IPS-15b (cell line): Measurements from ENCODE around the gene PTER.

Source experiments
- H3K27me3 ChIP-seq: one replicate; pipeline ENCODE4 v1.6.1; 2013; ENCODE audit warnings: low read length; ENCODE audit not compliant: control insufficient read depth, insufficient read depth
- H3K36me3 ChIP-seq: one replicate; pipeline ENCODE4 v1.6.1; 2013; ENCODE audit warnings: low read length; ENCODE audit not compliant: control insufficient read depth, insufficient read depth
- H3K4me1 ChIP-seq: one replicate; pipeline ENCODE4 v1.6.1; 2013; ENCODE audit warnings: mild to moderate bottlenecking, low read length; ENCODE audit not compliant: control insufficient read depth, insufficient read depth
- H3K4me3 ChIP-seq: one replicate; pipeline ENCODE4 v1.5.1; 2013; ENCODE audit warnings: low read depth, low read length
- H3K9ac ChIP-seq: one replicate; pipeline ENCODE4 v1.6.1; 2013; ENCODE audit warnings: low read depth, mild to moderate bottlenecking, low read length
- H3K9me3 ChIP-seq: one replicate; pipeline ENCODE4 v1.6.1; 2013; ENCODE audit warnings: mild to moderate bottlenecking, low read length; ENCODE audit not compliant: control insufficient read depth, insufficient read depth

Gene PTER

DNA sequence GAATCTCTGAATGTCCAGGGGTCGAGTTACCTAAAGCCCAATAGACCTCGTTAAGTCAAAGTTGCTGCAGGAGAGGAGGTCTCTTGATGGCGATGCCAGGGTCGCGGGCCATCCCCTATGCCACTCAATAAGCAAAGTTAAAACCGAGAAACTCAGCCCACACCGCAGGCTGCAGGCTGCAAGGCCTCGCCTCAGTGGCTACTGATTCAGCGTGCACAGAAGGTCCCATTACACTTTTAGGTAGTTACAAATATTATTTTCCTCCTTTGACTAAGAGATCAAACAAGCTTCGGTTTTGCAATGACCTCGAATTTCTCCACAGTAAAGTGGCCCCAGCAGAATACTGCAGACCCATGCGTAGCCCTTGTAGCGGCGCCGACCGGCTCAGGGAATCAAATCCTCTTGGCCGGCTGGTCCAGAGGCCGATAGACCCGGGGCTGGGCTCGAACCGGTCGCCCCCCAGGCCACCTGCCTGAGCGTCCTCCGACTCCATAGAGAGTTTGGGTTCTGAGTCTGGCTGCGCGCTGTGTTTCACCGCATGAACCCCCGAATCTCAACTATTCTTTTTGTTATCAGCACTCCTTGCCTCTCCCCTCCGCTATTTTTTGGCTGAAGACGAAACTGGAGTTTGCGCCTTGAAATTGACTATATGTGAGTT lies 82.6 kb downstream of the PTER start:
- Histone ChIP-seq H3K36me3 (no peaks in the 10 kb centered on the region), H3K4me1 (peaks cover 7% of the 10 kb centered on the region), H3K9ac (no peak overlapping the region), H3K9me3 (no peaks in the 10 kb centered on the region), H3K4me3 (peak overlapping the region; percentile 79), H3K27me3 (peaks cover 44% of the 10 kb centered on the region)

DNA sequence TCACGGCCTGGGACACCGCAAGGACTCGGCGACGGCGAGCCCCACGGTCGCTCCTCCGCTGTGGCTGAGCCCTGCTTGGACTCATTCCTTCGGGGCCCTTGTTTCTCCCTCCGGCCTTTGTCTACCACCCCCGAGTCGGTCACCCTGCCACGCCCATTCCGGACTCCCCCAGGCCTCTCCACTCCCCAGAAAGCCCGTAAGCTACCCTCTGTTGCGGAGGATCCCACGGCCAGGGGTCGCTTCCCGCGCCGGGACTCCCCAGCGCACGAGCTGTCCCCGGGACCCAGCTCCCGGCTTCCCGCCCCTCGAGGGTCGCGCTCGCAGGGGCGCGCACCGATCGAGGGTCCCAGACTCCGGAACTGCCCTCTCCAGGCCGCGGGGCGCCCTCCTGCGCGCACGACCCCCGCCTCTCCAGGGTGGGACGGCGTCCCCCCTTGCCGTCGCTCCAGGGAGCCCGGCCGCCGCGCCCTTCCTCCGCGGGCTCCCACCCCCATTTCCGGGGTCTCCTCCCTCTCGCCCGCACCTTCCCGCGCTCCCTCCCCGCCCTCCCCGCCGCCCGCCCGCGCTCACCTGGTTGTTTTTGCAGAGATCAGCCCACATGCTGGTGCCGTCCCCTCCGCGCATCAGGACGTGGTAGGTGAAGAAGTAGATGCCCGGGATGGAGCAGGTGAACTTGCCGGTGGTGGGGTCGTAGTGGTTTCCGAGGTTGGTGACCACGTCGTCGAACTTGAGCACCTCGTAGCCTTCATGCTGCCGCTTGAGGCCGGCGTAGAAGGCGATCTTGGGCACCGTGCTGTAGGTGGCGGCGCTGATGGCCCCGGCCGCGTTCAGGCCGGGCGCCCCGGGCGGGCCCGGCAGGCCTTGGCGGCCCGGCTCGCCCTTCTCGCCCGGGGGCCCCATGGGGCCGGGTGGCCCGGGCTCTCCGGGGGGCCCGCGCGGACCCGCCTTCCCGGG lies 83.4 kb downstream of the PTER start:
- Histone ChIP-seq H3K9ac (no peak overlapping the region), H3K4me1 (peaks cover 7% of the 10 kb centered on the region), H3K36me3 (no peaks in the 10 kb centered on the region), H3K4me3 (peak overlapping the region; percentile 79), H3K27me3 (peaks cover 47% of the 10 kb centered on the region), H3K9me3 (no peaks in the 10 kb centered on the region)

DNA sequence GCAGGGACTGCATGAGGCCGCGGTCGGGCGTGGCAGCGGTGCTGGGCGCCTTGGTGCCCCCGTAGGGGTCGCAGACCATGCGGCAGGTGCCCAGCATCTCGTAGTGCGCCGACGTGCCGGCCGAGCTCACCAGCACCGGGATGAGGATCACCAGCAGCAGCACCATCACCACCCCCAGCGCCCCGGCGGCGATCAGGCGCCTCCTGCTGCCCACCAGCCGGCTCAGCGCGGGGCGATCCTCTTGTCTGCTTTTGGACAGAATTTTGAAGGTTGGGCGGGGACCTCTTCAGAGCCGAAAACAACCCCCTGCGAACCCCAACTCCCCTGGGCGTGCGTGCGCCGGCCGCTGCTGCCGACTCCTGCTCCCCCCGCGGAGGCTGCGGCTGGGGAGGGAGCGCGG lies 84.1 kb downstream of the PTER start:
- peak overlapping the region; percentile 79 for H3K4me3 ChIP-seq
- H3K4me1 ChIP-seq = peaks cover 7% of the 10 kb centered on the region
- H3K36me3 ChIP-seq = no peaks in the 10 kb centered on the region
- no peaks in the 10 kb centered on the region for H3K9me3 ChIP-seq
- H3K9ac ChIP-seq = no peak overlapping the region
- H3K27me3 ChIP-seq = peaks cover 47% of the 10 kb centered on the region

DNA sequence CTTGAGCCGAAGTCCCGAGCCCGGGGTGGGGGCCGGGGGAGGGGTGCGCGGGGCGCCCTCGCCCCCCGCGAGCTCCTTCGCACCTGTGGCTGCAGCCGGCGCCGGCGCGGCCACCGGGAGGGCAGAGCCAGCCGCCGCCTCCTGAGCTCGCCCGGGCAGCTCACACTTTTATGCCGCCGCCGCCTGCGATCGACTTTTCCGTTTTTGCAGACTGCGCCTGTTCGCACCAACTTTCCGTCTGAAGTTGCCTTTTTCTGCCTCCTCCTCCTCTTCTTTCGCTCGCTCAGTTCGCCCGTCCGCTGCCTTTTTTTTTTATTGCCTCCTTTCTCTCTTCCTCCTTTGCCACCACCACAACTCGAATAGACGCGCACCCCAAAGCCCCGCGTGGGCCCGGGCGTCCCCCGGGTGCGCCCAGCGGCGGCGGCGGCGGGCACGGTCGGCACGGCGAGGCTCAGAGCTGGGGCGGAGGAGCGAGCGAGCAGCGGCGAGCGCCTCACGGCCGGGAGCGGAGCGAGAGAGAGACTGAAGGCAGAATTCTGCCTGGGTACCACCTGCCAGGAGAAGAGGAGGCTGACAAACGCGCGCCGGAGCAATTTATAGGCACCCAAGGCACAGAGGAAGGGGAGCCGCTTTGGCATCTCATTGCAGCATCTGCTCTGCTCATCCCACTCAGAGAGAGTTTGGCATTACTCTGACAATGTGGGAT lies 84.7 kb downstream of the PTER start, which contains the start of gene C1QL3:
Gene C1QL3, minus strand, starts transcription at position 569 of the 706 bp plus-strand sequence. CDS start 814 bp downstream, outside the sequence.
- peaks cover 7% of the 10 kb centered on the region for H3K4me1 ChIP-seq
- peak within 1 kb of the TSS; percentile 79 for H3K4me3 ChIP-seq
- H3K27me3 ChIP-seq = peaks cover 47% of the 10 kb centered on the region
- H3K9me3 ChIP-seq = no peaks in the 10 kb centered on the region
- H3K36me3 ChIP-seq = no peaks in the 10 kb centered on the region
- no peak within 1 kb of the TSS for H3K9ac ChIP-seq

DNA sequence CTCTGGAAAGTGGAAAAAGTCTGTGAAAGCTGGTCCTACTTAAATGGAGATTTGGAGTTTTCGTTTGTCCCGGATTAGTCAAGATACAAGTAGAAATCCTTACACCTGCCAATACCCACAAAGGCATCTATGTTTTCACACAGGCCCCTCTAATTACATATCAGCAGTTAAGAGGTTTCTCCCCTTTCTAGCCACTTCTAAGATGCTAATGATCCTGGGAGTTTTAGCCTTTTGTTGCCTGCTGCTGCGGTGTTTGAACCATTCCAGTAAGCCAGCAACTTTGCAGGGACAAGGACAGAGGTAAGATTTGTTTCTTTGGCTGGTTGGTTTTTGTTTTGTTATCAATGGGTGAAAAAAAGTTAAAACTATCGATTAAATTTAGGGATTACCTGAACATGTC lies 90.6 kb downstream of the PTER start:
- Histone ChIP-seq H3K4me1 (peaks cover 8% of the 10 kb centered on the region), H3K9ac (no peak overlapping the region), H3K9me3 (no peaks in the 10 kb centered on the region), H3K27me3 (peaks cover 21% of the 10 kb centered on the region), H3K4me3 (no peak overlapping the region), H3K36me3 (no peaks in the 10 kb centered on the region)

DNA sequence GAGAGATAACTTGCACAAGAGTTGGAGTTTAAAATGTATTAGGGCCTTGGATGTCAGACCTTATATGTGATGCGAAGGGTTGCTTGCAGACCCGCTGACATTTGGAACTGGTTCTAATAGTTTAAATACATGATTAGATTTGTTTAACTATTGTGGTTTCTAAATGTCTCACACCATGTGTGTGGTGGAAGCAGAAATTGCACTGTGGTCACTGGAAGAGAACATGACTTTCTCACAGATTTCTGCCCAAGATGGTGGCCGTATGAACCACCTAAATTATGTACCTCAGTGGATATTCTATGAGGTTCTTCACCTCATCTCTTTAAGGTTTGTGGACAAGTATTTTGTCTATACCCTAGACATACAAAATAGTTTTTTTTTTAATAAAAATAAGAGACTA lies 93.0 kb downstream of the PTER start:
- Histone ChIP-seq H3K36me3 (no peaks in the 10 kb centered on the region), H3K27me3 (no peaks in the 10 kb centered on the region), H3K9ac (no peak overlapping the region), H3K4me1 (peaks cover 4% of the 10 kb centered on the region), H3K9me3 (no peaks in the 10 kb centered on the region), H3K4me3 (no peak overlapping the region)

DNA sequence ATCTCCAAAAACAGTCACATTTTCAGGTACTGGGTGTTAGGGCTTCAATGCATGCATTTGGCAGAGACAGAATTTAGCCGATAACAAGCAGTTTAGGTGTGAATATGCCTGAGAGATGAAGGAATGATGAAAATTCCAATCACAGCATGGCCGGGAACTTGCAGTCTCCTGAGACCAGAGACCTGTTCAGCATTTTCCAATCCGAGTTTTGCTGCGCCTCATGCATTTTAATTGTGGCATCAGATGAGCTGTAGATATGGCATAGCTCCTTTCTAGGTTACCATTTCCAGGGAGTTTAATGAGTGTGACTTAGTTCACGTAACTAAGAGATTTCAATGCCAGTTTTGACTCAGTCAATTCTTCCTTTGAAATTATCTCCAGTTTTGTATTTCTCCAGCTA lies 99.3 kb downstream of the PTER start:
- Histone ChIP-seq H3K9me3 (no peaks in the 10 kb centered on the region), H3K36me3 (no peaks in the 10 kb centered on the region), H3K9ac (no peak overlapping the region), H3K4me1 (no peaks in the 10 kb centered on the region), H3K27me3 (no peaks in the 10 kb centered on the region), H3K4me3 (no peak overlapping the region)

DNA sequence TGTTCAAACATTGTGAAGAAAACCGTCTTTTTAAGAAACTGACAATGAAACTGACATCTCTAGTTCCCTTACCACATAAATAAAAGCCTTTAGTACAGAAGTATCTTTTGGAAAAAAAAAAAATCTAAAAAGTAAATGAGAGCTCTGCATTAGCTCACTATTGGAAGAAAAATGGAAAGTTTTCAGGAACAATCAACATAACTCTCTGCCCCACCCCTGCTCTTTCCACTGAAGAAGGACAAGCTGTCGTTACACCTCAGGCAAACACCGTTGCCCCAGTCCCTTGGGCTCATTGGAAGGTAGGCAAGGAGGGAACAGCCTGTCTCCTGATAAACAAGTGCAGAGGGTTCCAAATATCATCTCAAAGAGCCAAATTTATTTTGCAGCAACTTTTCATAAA lies 107.3 kb downstream of the PTER start:
- Histone ChIP-seq H3K36me3 (no peaks in the 10 kb centered on the region), H3K9ac (no peak overlapping the region), H3K4me1 (no peaks in the 10 kb centered on the region), H3K27me3 (no peaks in the 10 kb centered on the region), H3K9me3 (no peaks in the 10 kb centered on the region), H3K4me3 (no peak overlapping the region)

DNA sequence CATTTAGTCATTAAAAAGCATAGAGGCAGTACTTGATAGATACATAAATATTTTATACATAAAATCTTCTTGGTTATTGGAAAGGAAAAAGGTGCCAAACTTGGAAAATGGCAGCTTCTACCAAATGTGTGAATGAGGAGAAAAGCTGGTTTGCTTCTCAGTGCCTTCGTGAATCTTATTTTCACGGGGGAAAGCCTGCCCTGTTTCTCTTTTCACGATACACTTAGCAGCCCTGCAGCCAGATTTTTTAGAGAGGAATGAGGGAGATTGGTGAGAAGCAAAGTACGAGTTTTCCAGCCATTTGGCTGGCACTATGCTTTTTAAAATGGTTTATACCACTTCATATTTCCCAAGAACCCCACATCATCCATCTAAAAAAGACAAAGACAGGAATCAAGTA lies 107.8 kb downstream of the PTER start:
- H3K36me3 ChIP-seq = no peaks in the 10 kb centered on the region
- H3K27me3 ChIP-seq = no peaks in the 10 kb centered on the region
- no peak overlapping the region for H3K9ac ChIP-seq
- no peaks in the 10 kb centered on the region for H3K9me3 ChIP-seq
- H3K4me3 ChIP-seq = no peak overlapping the region
- no peaks in the 10 kb centered on the region for H3K4me1 ChIP-seq

DNA sequence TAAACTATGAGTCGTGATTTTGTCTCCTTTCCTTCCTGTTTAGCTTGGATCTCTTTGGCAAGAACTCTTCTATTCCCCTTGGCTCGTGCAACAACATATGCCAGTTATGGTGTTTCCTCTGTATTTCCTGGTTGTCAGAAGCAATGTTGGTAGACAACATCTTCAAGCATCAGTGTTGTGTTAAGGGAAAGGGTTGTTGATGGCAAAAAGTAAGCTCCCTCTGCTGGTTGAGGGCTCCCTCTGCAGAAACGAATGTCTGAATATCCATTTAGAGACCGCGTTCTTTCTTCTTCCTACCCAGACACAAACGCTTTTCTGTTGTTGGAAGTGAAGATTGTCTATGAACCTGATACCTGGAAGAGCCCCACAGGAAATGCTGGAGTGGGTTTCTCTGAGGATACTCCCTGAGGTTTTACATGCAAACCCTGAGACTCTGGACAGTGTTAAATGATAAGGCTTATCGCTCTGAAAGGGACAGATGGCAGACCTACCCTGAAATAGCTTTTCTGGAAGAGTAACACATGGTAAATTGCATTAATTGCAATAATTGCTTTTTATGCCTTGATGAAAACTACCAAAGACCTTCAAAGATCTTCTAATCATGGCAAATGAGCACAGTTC lies 108.4 kb downstream of the PTER start:
- H3K9ac ChIP-seq = no peak overlapping the region

DNA sequence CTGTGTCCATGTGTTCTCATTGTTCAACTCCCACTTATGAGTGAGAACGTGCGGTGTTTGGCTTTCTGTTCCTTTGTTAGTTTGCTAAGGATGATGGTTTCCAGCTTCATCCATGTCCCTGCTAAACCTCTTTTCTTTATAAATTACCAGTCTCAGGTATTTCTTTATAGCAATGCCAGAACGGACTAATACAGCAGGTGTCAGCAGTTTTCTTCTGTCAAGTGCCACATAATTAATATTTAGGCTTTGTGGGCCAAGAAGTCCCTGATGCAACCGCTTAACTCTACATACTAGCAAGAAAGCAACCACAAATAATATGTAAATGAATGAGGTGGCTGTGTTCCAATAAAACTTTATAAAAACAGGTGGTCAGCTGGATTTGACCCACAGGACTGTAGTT lies 111.2 kb downstream of the PTER start:
- no peaks in the 10 kb centered on the region for H3K9me3 ChIP-seq
- no peaks in the 10 kb centered on the region for H3K36me3 ChIP-seq
- no peak overlapping the region for H3K9ac ChIP-seq
- no peaks in the 10 kb centered on the region for H3K27me3 ChIP-seq
- no peaks in the 10 kb centered on the region for H3K4me1 ChIP-seq
- H3K4me3 ChIP-seq = no peak overlapping the region

More for the DNA sequence above, 108.4 kb downstream of the PTER start:
- H3K4me1 ChIP-seq = no peaks in the 10 kb centered on the region
- no peaks in the 10 kb centered on the region for H3K9me3 ChIP-seq
- no peaks in the 10 kb centered on the region for H3K36me3 ChIP-seq
- H3K27me3 ChIP-seq = no peaks in the 10 kb centered on the region
- no peak overlapping the region for H3K4me3 ChIP-seq
